AG04449 (cell line): ENCODE data around the gene PRPF4.

ENCODE experiments used
- CTCF ChIA-PET: fragments of 350-600 bp; formaldehyde crosslinking; extraction: SDS; loops from one replicate; lab custom pipeline; 2021; ENCODE audit warnings: antibody characterized with exemption; lab: Yijun Ruan, JAX
- POLR2A ChIA-PET: fragments of 400-600, 350-600 bp; formaldehyde crosslinking; extraction: SDS; loops from one replicate; lab custom pipeline; 2020; ENCODE audit warnings: antibody characterized with exemption, inconsistent platforms; lab: Yijun Ruan, JAX
- DNase-seq: peaks from one replicate; pipeline ENCODE4 v3.0.0-alpha.2; 2010; ENCODE audit warnings: low read depth, low spot score
- H3K4me3 ChIP-seq: 2 replicates; pipeline ENCODE4 v1.5.1; 2011; ENCODE audit warnings: low read depth, mild to moderate bottlenecking, control low read depth, low read length
- CTCF ChIP-seq: IDR thresholded peaks from one replicate; pipeline ENCODE4 v1.5.1; 2011; ENCODE audit warnings: mild to moderate bottlenecking, moderate library complexity, low read length, control low read depth, inconsistent platforms; ENCODE audit not compliant: insufficient read depth; ENCODE audit errors: missing control alignments

Gene PRPF4

GRCh38 chr9:113302792-113303418 is 27.4 kb downstream of the PRPF4 start, which contains the start of gene RNF183:
Gene RNF183, minus strand, starts transcription at chr9:113303376. Its CDS starts 5,192 bp downstream, at chr9:113298184.
- H3K4me3 ChIP-seq, result no peak within 1 kb of the TSS
- CTCF ChIA-PET, result interaction anchor here (1.0 kb wide), 1 partner anchor 9 kb away, joined by 4 read pairs; no protein-coding TSS in a partner anchor
- TF ChIP-seq CTCF, result no peak
- POLR2A ChIA-PET, result no interaction called here
- no peak for DNase-seq

- ChIA-PET CTCF (no interaction called here), POLR2A (no interaction called here)
- DNase-seq, result no peak
- TF ChIP-seq CTCF, result no peak
- H3K4me3 ChIP-seq, result no peak overlapping the region
Observed at GRCh38 chr9:113306566-113306965, 31.1 kb downstream of the PRPF4 start.

- no peak for DNase-seq
- no peak for TF ChIP-seq CTCF
- ChIA-PET POLR2A (no interaction called here), CTCF (interaction anchor here (1.0 to 7.0 kb wide), 9 partner anchors 8 to 353 kb away, joined by 3 to 132 read pairs (median 8); partner anchors contain the start of genes C9orf43, POLE3 and WDR31)
- no peak overlapping the region for H3K4me3 ChIP-seq
Observed at GRCh38 chr9:113307396-113307975, 32.0 kb downstream of the PRPF4 start.

GRCh38 chr9:113309204-113309813 is 33.9 kb downstream of the PRPF4 start:
- TF ChIP-seq CTCF, result peak; percentile 55
- POLR2A ChIA-PET, result no interaction called here
- CTCF ChIA-PET, result interaction anchor here (0.7 to 7.0 kb wide), 16 partner anchors 9 to 741 kb away, joined by 3 to 132 read pairs (median 7); partner anchors contain the start of genes ALAD, BSPRY, C9orf43 and POLE3
- H3K4me3 ChIP-seq, result no peak overlapping the region
- DNase-seq, result no peak

DNA sequence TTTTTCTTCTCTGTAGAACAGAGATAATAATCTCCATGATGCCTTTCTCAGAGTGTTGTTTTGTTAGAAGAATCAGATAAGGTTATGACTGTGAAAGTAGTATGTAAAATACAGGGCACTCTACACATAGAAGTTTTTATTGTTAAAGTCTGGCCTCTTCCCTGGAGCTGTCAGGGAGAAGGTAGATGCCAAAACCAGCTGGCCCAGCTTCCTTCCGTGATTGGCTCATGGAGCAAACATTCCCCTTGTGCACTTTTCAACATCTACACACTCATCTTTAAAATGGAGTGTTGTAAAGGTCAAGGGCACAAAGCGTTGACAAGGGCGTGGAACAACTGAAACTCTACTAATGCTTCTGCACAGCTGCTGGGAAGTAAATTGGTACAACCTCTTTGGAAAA is 35.1 kb downstream of the PRPF4 start:
- no peak for TF ChIP-seq CTCF
- H3K4me3 ChIP-seq, result no peak overlapping the region
- ChIA-PET CTCF (interaction anchor here (1.0 to 7.0 kb wide), 14 partner anchors 9 to 346 kb away, joined by 3 to 132 read pairs (median 10); partner anchors contain the start of genes ALAD, BSPRY, C9orf43 and CDC26), POLR2A (no interaction called here)
- no peak for DNase-seq

DNA sequence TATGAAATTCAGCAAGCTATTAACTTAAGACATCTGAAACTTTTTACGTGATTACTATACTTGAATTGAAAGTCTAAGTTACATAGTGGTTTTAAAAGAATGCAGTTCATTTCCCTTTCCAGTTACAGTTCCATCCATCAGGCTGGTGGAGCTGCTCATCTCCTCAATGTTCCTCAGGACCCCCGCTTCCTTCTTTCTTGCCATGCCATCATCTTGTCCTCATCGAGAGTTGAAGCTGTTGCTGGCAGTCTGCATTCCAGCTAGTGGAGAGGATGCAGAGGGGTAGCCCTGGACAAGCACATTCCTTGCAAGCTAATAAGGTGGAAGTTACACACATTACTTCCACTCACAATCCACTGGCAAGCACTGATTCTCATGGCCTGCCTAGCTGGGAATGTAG is 36.5 kb downstream of the PRPF4 start:
- no peak for DNase-seq
- POLR2A ChIA-PET, result no interaction called here
- CTCF ChIA-PET, result interaction anchor here (0.6 to 7.0 kb wide), 15 partner anchors 9 to 344 kb away, joined by 3 to 132 read pairs (median 4); partner anchors contain the start of genes ALAD, BSPRY, C9orf43 and POLE3
- no peak overlapping the region for H3K4me3 ChIP-seq
- no peak for TF ChIP-seq CTCF
